Measurements from ENCODE around the gene CRMP1.

DNA sequence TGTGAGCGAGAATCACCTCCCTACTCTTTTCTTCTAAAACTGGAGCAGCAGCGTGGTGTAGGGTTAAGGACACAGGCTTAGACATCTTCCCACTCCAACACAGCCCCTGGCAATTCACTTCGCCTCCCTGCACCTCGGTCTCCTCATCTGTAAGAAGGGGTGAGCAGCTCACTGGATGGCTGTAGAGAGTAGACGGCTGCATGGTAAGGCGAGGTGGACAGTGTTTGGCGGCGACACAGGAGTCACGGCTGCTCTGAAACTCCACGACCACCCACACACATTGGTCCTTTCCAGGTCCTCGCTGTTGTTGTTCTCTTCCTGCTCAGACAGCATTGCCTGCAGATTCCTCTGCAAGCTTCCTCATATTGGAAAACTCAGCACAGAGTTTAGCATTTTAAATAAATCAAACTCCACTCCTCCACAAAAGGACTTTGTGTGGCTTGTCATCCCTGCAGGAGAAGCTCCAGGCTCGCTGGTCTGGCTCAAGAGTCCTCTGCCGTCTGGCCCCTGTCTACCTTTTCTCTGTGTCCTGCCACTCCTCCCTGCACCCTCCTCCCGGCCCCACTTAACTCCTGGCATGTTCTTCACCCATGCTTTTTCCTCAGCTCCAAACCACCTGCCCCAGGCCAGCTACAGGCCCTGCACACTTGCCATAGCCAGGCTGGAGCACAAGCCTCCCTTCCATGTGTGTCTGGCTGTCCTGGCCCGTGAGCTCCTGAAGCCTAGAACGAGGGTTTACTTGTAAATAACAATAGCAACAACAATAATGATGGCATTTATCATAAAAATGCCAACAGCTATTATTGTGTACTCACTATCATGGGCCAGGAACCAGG lies 41.3 kb upstream of the CRMP1 start:
- TF ChIP-seq, protein P1, sequence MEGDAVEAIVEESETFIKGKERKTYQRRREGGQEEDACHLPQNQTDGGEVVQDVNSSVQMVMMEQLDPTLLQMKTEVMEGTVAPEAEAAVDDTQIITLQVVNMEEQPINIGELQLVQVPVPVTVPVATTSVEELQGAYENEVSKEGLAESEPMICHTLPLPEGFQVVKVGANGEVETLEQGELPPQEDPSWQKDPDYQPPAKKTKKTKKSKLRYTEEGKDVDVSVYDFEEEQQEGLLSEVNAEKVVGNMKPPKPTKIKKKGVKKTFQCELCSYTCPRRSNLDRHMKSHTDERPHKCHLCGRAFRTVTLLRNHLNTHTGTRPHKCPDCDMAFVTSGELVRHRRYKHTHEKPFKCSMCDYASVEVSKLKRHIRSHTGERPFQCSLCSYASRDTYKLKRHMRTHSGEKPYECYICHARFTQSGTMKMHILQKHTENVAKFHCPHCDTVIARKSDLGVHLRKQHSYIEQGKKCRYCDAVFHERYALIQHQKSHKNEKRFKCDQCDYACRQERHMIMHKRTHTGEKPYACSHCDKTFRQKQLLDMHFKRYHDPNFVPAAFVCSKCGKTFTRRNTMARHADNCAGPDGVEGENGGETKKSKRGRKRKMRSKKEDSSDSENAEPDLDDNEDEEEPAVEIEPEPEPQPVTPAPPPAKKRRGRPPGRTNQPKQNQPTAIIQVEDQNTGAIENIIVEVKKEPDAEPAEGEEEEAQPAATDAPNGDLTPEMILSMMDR (conservative IDR thresholded peaks at IDR 0.05; ENCODE audit: low read depth, low read length): no peak
- TF ChIP-seq MAFK (IDR thresholded peaks at IDR 0.05; ENCODE audit: low read depth, low read length) (no peak), POLR2A (IDR thresholded peaks at IDR 0.05; ENCODE audit: low read depth, low read length) (no peak), BHLHE40 (IDR thresholded peaks at IDR 0.05; ENCODE audit: low read depth, low read length) (no peak), MAZ (IDR thresholded peaks at IDR 0.05; ENCODE audit: borderline replicate concordance, low read depth, low read length) (no peak), RAD21 (IDR thresholded peaks at IDR 0.05; ENCODE audit: low read length) (no peak), MXI1 (IDR thresholded peaks at IDR 0.05; ENCODE audit: borderline replicate concordance, low read depth, low read length) (no peak)
- TF ChIP-seq, protein P2, sequence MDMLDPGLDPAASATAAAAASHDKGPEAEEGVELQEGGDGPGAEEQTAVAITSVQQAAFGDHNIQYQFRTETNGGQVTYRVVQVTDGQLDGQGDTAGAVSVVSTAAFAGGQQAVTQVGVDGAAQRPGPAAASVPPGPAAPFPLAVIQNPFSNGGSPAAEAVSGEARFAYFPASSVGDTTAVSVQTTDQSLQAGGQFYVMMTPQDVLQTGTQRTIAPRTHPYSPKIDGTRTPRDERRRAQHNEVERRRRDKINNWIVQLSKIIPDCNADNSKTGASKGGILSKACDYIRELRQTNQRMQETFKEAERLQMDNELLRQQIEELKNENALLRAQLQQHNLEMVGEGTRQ (IDR thresholded peaks at IDR 0.05; ENCODE audit: low read depth, low read length): no peak
